ENCODE measurements around the gene PLEKHA6. TPM values are rescaled to one million over a fixed set of nuclear protein-coding genes. Genes with fewer than 3 reads are reported as not detected.

The PLEKHA6 gene
- total and polyA plus RNA-seq, 2 of the 4 experiments (the other 2 are of a cell fraction), result 8.2 to 19.9 TPM

- Histone ChIP-seq H2BK20ac (ENCODE audit: low read depth, low read length) (no peak overlapping the region), H2BK5ac (ENCODE audit: low read depth, low read length, poor library complexity, severe bottlenecking) (no peak overlapping the region), H3K23ac (ENCODE audit: low read depth, low read length) (no peak overlapping the region), H4K91ac (ENCODE audit: insufficient read depth, low read depth, low read length) (no peak overlapping the region; the same call in 1 of the 2 replicates), H4K8ac (ENCODE audit: low read depth in 2 of 2, low read length in 2 of 2) (no peak overlapping the region), H2AK9ac (replicated peaks; ENCODE audit: low read depth, low read length, poor library complexity) (no peak overlapping the region), H3K4ac (ENCODE audit: low read depth, low read length) (peak overlapping the region; percentile 23; the same call in 1 of the 2 replicates), H3K14ac (replicated peaks; ENCODE audit: low read depth, low read length) (no peak overlapping the region), H2AFZ (replicated peaks; ENCODE audit: low read length, poor library complexity) (no peak overlapping the region), H3K4me3 (ENCODE audit: insufficient read depth, low read depth, low read length) (no peak overlapping the region), H3K9me1 (ENCODE audit: insufficient read depth, low read length) (peaks cover 15% of the 10 kb centered on the region), H3K27me3 (ENCODE audit: control insufficient read depth, insufficient read depth, low read length) (no peaks in the 10 kb centered on the region), H3K4me1 (ENCODE audit: control insufficient read depth, insufficient read depth, low read length) (peaks cover 27% of the 10 kb centered on the region), H3K9me3 (ENCODE audit: control insufficient read depth, insufficient read depth, low read length) (no peaks in the 10 kb centered on the region), H2AK5ac (ENCODE audit: low read depth, low read length) (peak overlapping the region; percentile 45), H3K27ac (ENCODE audit: insufficient read depth, low read length) (no peak overlapping the region), H3K36me3 (ENCODE audit: control insufficient read depth, insufficient read depth, low read length) (no peaks in the 10 kb centered on the region), H2BK15ac (ENCODE audit: low read depth, low read length) (no peak overlapping the region), H3K9ac (ENCODE audit: low read depth, low read length) (no peak overlapping the region), H3K18ac (ENCODE audit: low read depth, low read length) (no peak overlapping the region), H3K56ac (ENCODE audit: extremely low read depth, insufficient read depth, low read length) (no peak overlapping the region), H4K5ac (ENCODE audit: low read depth, low read length) (no peak overlapping the region), H3K79me1 (ENCODE audit: low read depth in 1 of 2, low read length in 2 of 2) (peaks cover 0 to 6% of the 10 kb centered on the region in 2 experiments; a peak in 2 of 4 replicates), H3K4me2 (ENCODE audit: low read depth, low read length) (no peak overlapping the region), H2BK120ac (ENCODE audit: low read depth, low read length) (peak overlapping the region; percentile 3; the same call in 1 of the 2 replicates), H4K20me1 (ENCODE audit: insufficient read depth, low read length) (no peaks in the 10 kb centered on the region)
- CTCF ChIA-PET, result interaction anchor here (0.5 kb wide), 1 partner anchor 986 kb away, joined by 3 read pairs; no protein-coding TSS in a partner anchor
- WGBS, 2 experiments (ENCODE audit: extremely low coverage in 2 of 2, insufficient read length in 1 of 2), result 89% methylated on average over 3 of the region's 5 CpGs; no CpG with 5 or more reads in 1 of the 2 experiments
- ATAC-seq (ENCODE audit: low read depth) (no peak), DNase-seq (no peak)
- POLR2A ChIA-PET (ENCODE audit: unreplicated experiment), result no interaction called here
- in situ Hi-C loops (cut with MboI; ENCODE audit: low sequenced_read_pairs), result no loop called here
- dilution Hi-C loops (cut with HindIII; ENCODE audit: low sequenced_read_pairs, unreplicated experiment), result no loop called here
- TF ChIP-seq RCOR1 (IDR thresholded peaks at IDR 0.05; ENCODE audit: insufficient replicate concordance, low read length) (no peak), CHD1 (IDR thresholded peaks at IDR 0.05; ENCODE audit: low read depth, low read length) (no peak), CEBPB (IDR thresholded peaks at IDR 0.05; ENCODE audit: low read depth, low read length) (no peak), SMC3 (IDR thresholded peaks at IDR 0.05; ENCODE audit: low read depth, low read length) (no peak), ELK1 (IDR thresholded peaks at IDR 0.05; ENCODE audit: borderline replicate concordance, low read depth, low read length) (no peak), MXI1 (IDR thresholded peaks at IDR 0.05; ENCODE audit: borderline replicate concordance, low read depth, low read length) (no peak), RAD21 (IDR thresholded peaks at IDR 0.05; ENCODE audit: low read length) (no peak), MAZ (IDR thresholded peaks at IDR 0.05; ENCODE audit: borderline replicate concordance, low read depth, low read length) (no peak), FOS (IDR thresholded peaks at IDR 0.05; ENCODE audit: low read depth, low read length) (no peak), USF2 (IDR thresholded peaks at IDR 0.05; ENCODE audit: low read depth, low read length) (no peak), NFE2L2 (IDR thresholded peaks at IDR 0.05; ENCODE audit: low read depth, low read length) (no peak), CTCF (conservative IDR thresholded peaks at IDR 0.05; ENCODE audit: low read depth, low read length) (no peak), MAFK (IDR thresholded peaks at IDR 0.05; ENCODE audit: low read depth, low read length) (no peak), POLR2A (IDR thresholded peaks at IDR 0.05; ENCODE audit: low read depth, low read length) (no peak), BHLHE40 (IDR thresholded peaks at IDR 0.05; ENCODE audit: low read depth, low read length) (no peak), RFX5 (IDR thresholded peaks at IDR 0.05; ENCODE audit: low read depth, low read length) (no peak)
- BruUV-seq (replicated peaks), result no TSS peak
- intact Hi-C loops (cut with micrococcal nuclease), result no loop called here
Observed at GRCh38 chr1:204325944-204326343, 33.8 kb downstream of the PLEKHA6 start.

Measured in IMR-90 (cell line).